HG03354 (cell line): ENCODE results near the gene FGF10.

Experiments
- ATAC-seq: cut with Tn5 transposase; IDR thresholded peaks from one replicate; pipeline ENCODE4 v1.9.1; 2021; ENCODE audit warnings: mild to moderate bottlenecking; ENCODE audit not compliant: unreplicated experiment, poor library complexity, severe bottlenecking

FGF10 gene

DNA sequence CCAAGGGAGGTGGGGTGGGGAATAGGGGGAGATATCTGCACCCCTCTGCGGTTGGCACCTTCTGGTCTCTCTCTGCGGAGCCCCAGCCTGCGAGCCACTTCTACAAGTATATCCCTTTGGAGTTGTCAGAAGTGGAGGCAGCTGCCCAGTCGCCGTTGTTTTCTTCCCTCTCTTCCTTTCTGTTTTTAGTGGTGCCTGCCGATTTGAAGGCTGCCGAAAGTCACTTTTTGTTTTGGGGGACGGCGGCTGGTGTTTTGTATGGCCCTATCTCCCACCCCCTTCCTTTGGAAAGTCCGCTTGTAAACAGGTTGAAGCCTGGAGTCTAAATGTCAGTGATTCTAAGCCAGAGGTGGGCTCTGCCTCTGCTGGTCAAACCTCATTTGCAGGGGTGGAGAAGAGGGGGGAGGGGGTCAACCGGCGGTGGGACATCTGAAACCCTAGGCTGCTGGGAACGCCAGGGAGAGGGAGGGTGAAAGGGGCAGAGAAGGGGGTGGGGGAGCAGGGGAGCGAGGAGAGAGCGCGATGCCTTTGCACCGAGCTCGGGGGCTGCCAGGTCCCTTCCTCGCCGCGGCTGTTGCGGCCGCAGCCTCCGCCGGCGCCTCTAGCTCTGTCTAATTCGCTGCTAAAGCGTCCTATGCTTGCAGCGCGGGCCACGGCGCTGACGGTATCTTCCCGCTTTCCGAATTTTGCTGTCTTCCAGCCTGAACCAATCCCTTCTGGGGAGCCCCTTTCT lies at the start of gene FGF10:
TSS of gene FGF10 (minus strand) at position 331 of the 733 bp plus-strand sequence. CDS start 738 bp downstream, outside the sequence.
- ATAC-seq: peak; percentile 54

GRCh38 chr5:44426944-44427343 lies 37.7 kb upstream of the FGF10 start:
- no peak for ATAC-seq

DNA sequence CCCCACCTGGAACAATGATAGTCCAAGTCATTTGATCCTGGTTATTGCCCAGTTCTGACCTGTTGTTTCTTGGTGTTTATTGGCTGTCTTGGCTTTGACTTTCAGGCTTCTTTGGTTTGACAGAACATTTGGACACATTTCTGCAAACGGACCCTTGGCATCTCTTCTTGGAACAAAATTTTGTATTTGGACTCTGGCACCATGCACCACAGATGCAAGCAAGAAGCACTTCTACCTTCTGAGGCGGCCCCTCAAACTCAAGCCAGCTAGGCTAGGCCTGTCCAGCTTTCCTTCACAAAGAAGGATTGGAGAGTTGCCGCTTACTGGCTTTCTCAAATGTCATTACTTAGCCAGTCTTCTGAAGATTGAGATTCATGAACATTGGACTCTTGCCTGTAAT lies 23.1 kb upstream of the FGF10 start:
- ATAC-seq: no peak

DNA sequence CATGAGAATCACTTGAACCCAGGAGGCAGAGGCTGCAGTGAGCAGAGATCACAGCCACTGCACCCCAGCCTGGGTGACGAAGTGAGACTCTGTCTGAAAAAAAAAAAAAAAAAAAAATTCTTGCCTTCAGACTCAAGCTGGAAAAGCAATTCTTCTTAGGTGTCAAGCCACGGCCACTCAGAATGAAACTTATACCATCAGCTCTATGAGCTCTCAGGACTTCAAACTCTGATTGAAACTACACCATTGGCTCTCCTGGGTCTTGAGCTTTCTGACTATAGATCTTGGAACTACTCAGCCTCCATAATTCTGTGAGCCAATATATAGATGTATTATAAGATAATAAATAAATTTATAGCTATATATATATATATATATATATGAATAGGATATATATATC lies 12.9 kb upstream of the FGF10 start:
- ATAC-seq: no peak

GRCh38 chr5:44401611-44402010 lies 12.4 kb upstream of the FGF10 start:
- ATAC-seq: no peak

- ATAC-seq: no peak
Measured at GRCh38 chr5:44398382-44398781, 9.2 kb upstream of the FGF10 start.

DNA sequence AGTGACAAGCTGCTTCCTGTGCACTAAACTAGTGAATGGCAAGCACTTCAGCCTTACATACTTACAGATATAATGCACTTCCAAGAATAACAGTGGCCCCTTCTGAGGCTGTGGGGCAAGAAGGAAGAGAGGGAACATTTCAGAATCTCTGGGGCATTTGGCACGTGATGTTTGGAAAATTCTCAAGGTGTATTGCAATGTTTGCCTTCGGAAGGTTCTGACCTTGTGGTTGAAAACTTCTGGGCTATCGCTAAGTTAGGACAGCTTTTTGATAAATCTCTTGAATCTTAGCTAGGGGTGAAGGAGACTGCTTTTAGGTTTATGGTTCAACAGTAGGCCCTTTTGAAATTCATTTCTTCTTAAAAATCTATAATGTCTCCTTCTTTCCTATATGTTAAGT lies 7.1 kb upstream of the FGF10 start:
- no peak for ATAC-seq

DNA sequence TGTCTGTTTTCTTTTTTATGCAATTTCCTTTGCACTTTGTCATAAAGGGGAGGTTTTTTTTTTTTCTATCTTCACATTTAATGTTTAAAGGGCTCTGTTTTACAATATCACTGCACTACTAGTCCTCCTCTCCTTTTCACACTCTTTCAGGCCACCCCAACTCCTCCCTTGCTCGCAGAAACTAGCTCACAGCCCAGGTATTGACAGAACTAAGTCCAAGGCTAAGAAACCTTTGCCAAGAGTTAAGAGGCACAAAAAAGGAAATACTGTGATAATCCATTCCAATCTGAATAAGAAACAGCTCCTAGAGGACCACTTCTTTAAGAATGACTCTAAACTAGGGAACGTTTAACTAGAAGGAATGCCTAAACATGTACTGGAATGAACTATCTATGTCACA lies 1.1 kb upstream of the FGF10 start:
- no peak for ATAC-seq

- ATAC-seq: peak; percentile 22
Measured at GRCh38 chr5:44389823-44390143, 563 bp upstream of the FGF10 start.

- ATAC-seq: no peak
Measured at GRCh38 chr5:44388321-44389089, 715 bp downstream of the FGF10 start.

DNA sequence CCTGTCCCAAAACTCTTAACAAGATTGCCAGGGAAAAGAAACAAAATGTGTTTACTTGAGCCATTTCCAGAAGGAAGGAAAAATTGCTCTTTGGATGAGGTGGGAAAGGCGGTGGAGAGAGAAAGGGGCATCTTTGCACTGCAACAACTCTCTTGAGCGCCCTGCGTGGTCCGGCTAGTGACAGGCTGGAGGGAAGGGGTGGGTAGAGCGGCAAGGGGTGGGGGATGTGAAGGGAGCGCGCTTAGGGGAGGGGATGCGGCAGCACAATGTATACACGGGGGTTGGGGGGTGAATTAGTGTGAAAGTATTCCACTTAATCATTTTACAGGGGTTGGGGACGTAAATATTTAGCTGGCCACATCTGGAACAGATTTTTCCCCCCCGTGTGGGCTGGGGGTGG lies 1.3 kb downstream of the FGF10 start:
- ATAC-seq: no peak

- no peak for ATAC-seq
Measured at GRCh38 chr5:44387406-44387805, 1.8 kb downstream of the FGF10 start.

- no peak for ATAC-seq
Measured at GRCh38 chr5:44385291-44385900, 3.8 kb downstream of the FGF10 start.

DNA sequence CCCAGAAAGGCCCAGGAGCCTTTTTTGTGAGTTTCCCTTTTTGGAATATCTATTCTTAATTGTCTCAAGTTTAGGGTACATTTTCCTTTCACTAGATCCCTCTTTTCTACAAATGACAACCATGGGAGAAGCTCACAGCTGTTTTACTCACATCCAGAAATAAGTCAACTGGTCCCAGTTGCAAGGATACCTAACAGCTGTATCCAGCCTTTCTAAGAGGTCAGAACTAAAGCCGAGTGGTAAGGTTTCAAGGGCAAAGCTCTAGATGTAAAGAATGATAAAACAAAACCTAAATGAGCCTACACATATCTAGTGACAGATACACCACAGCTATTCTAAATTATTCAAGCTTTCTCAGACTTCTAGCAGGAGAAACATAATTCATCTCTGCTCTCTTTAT lies 4.4 kb downstream of the FGF10 start:
- no peak for ATAC-seq

- no peak for ATAC-seq
Measured at GRCh38 chr5:44382894-44383293, 6.3 kb downstream of the FGF10 start.

DNA sequence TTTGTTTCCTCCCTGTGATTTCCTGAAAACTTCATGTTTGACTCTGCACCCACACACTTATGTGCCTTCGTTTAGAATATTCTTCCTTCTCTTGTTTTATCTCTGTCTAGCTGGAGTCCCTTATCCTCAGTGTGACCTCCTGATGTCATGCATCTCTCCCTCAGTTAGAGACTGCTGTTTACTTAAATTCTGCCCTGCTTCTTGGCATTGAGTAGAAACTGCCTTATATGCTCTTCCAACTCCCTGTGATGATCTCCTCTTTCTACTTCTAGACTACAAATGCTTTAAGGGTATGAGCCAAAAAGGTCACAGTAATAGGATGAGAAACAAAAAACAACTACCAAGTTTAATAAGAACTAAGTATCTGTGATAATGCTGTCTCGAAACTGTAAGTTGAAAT lies 12.2 kb downstream of the FGF10 start:
- no peak for ATAC-seq

DNA sequence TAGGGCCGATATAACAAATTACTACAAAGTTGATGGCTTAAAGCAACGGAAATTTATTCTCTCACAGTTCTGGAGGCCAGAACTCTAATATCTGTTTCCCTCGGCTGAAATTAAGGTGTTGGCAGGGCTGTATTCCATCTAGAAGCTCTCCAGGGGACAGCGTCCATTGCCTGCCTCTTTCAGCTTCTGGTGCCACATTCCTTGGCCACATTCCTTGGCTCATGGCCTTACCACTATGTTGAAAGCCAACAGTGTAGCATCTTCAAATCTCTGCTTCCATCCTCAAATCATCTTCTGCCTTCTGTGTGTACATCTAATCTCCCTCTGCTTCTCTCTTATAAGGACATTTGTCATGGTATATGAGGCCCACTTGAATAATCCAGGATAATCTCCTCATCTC lies 17.2 kb downstream of the FGF10 start:
- no peak for ATAC-seq

DNA sequence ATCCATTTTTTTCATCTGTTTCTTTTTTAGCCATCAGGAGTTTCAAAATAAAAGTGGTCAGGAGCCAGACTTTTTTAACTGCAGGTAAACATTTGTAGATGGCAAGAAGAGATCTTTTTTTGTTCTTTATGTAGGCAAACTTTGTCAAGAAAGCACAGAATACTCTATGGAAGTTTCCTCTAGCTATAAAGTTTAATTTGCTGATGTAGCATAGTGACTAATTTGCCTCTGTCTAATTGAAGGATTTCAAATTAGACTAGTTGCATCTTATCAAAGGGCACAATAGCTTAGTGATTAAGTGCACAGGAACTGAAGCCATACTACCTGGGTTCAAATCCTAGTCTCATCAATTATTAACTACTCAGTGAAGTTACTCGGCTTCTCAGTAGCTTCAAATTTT lies 22.0 kb downstream of the FGF10 start:
- ATAC-seq: no peak

DNA sequence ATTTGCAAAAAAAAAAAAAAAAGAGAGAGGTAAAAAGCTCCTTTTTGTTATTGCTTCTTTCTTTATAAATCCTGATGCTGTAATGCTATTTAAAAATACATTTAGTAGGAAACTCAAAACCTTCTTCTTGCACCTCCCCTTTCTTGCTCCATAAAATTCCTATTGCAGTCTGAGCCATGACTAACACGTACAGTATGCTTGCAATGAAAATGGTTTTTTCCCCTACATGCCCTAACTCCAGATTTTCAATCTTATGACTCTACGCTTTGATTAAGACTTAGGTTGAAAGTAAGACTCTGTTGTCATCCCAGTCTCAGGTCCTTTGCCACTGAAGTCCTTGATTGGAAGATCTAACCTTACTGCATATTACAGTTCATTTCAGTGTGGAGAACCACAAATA lies 23.9 kb downstream of the FGF10 start:
- ATAC-seq: no peak

- ATAC-seq: no peak
Measured at GRCh38 chr5:44364097-44364496, 25.1 kb downstream of the FGF10 start.

DNA sequence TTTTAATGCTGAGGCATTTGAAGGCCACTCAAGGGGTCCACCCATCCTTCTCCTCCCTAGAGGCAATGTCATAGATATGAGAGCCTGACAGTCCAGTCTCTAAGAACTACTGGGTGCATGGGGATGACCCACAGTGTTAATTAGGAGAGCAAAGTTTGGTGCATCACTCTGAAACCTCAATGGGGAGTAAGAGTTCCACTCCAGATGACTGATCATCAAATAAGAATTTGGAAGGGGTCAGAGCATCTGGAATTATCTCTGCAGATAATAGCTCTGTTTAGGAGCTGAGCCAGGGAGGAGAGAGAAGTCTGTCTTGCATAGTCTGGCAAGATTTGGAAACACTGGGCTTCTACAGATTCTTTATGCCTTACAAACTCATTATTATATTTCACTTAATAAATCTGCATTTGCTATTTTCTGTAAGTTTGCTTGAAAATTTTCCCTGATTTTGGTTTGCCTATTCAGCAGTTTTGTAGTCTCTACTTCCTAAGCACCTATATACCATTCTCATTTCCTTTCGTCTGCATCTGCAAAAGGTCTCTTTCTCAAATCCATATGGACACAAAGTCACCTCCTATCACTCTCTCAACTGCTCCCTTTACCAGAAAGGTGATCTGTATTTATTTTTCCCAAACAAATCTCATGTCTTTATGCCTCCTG lies 27.7 kb downstream of the FGF10 start:
- ATAC-seq: no peak
